Measurements from ENCODE around the gene TSPAN11.
"Not testable (repeated sequence)": the region's sequence is repeated elsewhere in the genome, so short reads cannot be mapped to it uniquely, and the experiment has no call there.

TSPAN11 gene

GRCh38 chr12:31011746-31012566 lies 85.4 kb downstream of the TSPAN11 start:
- Histone ChIP-seq H3K36me3 (replicated peaks in 1 of 2; ENCODE audit: control insufficient read depth in 2 of 2, insufficient read depth in 2 of 2, low read length in 2 of 2) (no peaks in the 10 kb centered on the region), H2BK12ac (ENCODE audit: low read length) (no peak overlapping the region), H3K9me3 (replicated peaks in 1 of 2; ENCODE audit: control insufficient read depth in 2 of 2, insufficient read depth in 1 of 2, low read depth in 1 of 2, low read length in 2 of 2) (no peaks in the 10 kb centered on the region), H3K27ac (replicated peaks; ENCODE audit: low read length) (no peak overlapping the region), H2BK15ac (ENCODE audit: low read length) (no peak overlapping the region), H3K18ac (ENCODE audit: low read length) (no peak overlapping the region), H2BK5ac (ENCODE audit: low read length) (no peak overlapping the region), H3K4ac (ENCODE audit: low read length) (no peak overlapping the region), H3K4me3 (ENCODE audit: low read length in 2 of 2) (no peak overlapping the region), H3K79me1 (ENCODE audit: low read depth, low read length) (no peaks in the 10 kb centered on the region), H2AFZ (ENCODE audit: low read length) (no peak overlapping the region), H3K9ac (ENCODE audit: low read depth, low read length, poor library complexity) (no peak overlapping the region), H4K8ac (ENCODE audit: low read depth, low read length) (no peak overlapping the region), H3K4me1 (ENCODE audit: control insufficient read depth in 2 of 2, insufficient read depth in 1 of 2, low read depth in 1 of 2, low read length in 2 of 2) (peaks cover 0 to 1% of the 10 kb centered on the region in 2 donors), H3K14ac (ENCODE audit: low read length) (no peak overlapping the region), H2BK120ac (ENCODE audit: low read depth, low read length) (no peak overlapping the region), H3K23ac (ENCODE audit: low read depth, low read length, poor library complexity) (no peak overlapping the region), H3K4me2 (ENCODE audit: insufficient read depth, low read length, poor library complexity, severe bottlenecking) (no peak overlapping the region), H4K91ac (ENCODE audit: low read depth, low read length, poor library complexity) (no peak overlapping the region), H3K27me3 (ENCODE audit: control insufficient read depth in 3 of 3, insufficient read depth in 3 of 3, low read depth in 1 of 3, low read length in 3 of 3) (no peaks in the 10 kb centered on the region), H2AK5ac (ENCODE audit: low read depth, low read length) (no peak overlapping the region)
- no CpG with 5 or more reads among the region's 11 CpGs for WGBS, 2 donors (ENCODE audit: extremely low coverage in 2 of 2, insufficient read length in 2 of 2, insufficient replicate concordance in 1 of 2)
- no peak for DNase-seq (ENCODE audit: low spot score)

GRCh38 chr12:31012567-31012891 lies 86.0 kb downstream of the TSPAN11 start:
- not testable (repeated sequence) for H4K8ac ChIP-seq (ENCODE audit: low read depth, low read length); H3K4me3 ChIP-seq (ENCODE audit: low read length in 2 of 2); H3K14ac ChIP-seq (ENCODE audit: low read length); H2AK5ac ChIP-seq (ENCODE audit: low read depth, low read length); H2BK5ac ChIP-seq (ENCODE audit: low read length); H2BK120ac ChIP-seq (ENCODE audit: low read depth, low read length); H3K27ac ChIP-seq (replicated peaks; ENCODE audit: low read length); DNase-seq (ENCODE audit: low spot score); H3K4me2 ChIP-seq (ENCODE audit: insufficient read depth, low read length, poor library complexity, severe bottlenecking); H4K91ac ChIP-seq (ENCODE audit: low read depth, low read length, poor library complexity); H3K9me3 ChIP-seq (replicated peaks in 1 of 2; ENCODE audit: control insufficient read depth in 2 of 2, insufficient read depth in 1 of 2, low read depth in 1 of 2, low read length in 2 of 2); H3K23ac ChIP-seq (ENCODE audit: low read depth, low read length, poor library complexity); H3K4ac ChIP-seq (ENCODE audit: low read length); H2AFZ ChIP-seq (ENCODE audit: low read length); H2BK12ac ChIP-seq (ENCODE audit: low read length); H3K9ac ChIP-seq (ENCODE audit: low read depth, low read length, poor library complexity); H3K4me1 ChIP-seq (ENCODE audit: control insufficient read depth in 2 of 2, insufficient read depth in 1 of 2, low read depth in 1 of 2, low read length in 2 of 2); H2BK15ac ChIP-seq (ENCODE audit: low read length); H3K79me1 ChIP-seq (ENCODE audit: low read depth, low read length); H3K27me3 ChIP-seq (ENCODE audit: control insufficient read depth in 3 of 3, insufficient read depth in 3 of 3, low read depth in 1 of 3, low read length in 3 of 3); H3K18ac ChIP-seq (ENCODE audit: low read length); H3K36me3 ChIP-seq (replicated peaks in 1 of 2; ENCODE audit: control insufficient read depth in 2 of 2, insufficient read depth in 2 of 2, low read length in 2 of 2)
- no CpG with 5 or more reads among the region's 7 CpGs for WGBS, 2 donors (ENCODE audit: extremely low coverage in 2 of 2, insufficient read length in 2 of 2, insufficient replicate concordance in 1 of 2)

GRCh38 chr12:31015215-31015614 lies 88.7 kb downstream of the TSPAN11 start:
- Histone ChIP-seq H3K79me1 (ENCODE audit: low read depth, low read length) (no peaks in the 10 kb centered on the region), H2BK5ac (ENCODE audit: low read length) (no peak overlapping the region), H2AFZ (ENCODE audit: low read length) (no peak overlapping the region), H3K4me1 (ENCODE audit: control insufficient read depth in 2 of 2, insufficient read depth in 1 of 2, low read depth in 1 of 2, low read length in 2 of 2) (peaks cover 0 to 1% of the 10 kb centered on the region in 2 donors), H3K18ac (ENCODE audit: low read length) (no peak overlapping the region), H4K8ac (ENCODE audit: low read depth, low read length) (no peak overlapping the region), H3K23ac (ENCODE audit: low read depth, low read length, poor library complexity) (no peak overlapping the region), H4K91ac (ENCODE audit: low read depth, low read length, poor library complexity) (no peak overlapping the region), H3K4me2 (ENCODE audit: insufficient read depth, low read length, poor library complexity, severe bottlenecking) (no peak overlapping the region), H2BK120ac (ENCODE audit: low read depth, low read length) (no peak overlapping the region), H3K4ac (ENCODE audit: low read length) (no peak overlapping the region), H3K27me3 (ENCODE audit: control insufficient read depth in 3 of 3, insufficient read depth in 3 of 3, low read depth in 1 of 3, low read length in 3 of 3) (no peaks in the 10 kb centered on the region), H3K9me3 (replicated peaks in 1 of 2; ENCODE audit: control insufficient read depth in 2 of 2, insufficient read depth in 1 of 2, low read depth in 1 of 2, low read length in 2 of 2) (peaks cover 0 to 3% of the 10 kb centered on the region in 2 donors), H3K36me3 (replicated peaks in 1 of 2; ENCODE audit: control insufficient read depth in 2 of 2, insufficient read depth in 2 of 2, low read length in 2 of 2) (no peaks in the 10 kb centered on the region), H3K27ac (replicated peaks; ENCODE audit: low read length) (no peak overlapping the region), H2AK5ac (ENCODE audit: low read depth, low read length) (no peak overlapping the region), H3K4me3 (ENCODE audit: low read length in 2 of 2) (no peak overlapping the region), H3K14ac (ENCODE audit: low read length) (no peak overlapping the region), H2BK15ac (ENCODE audit: low read length) (no peak overlapping the region), H2BK12ac (ENCODE audit: low read length) (no peak overlapping the region), H3K9ac (ENCODE audit: low read depth, low read length, poor library complexity) (no peak overlapping the region)
- WGBS, 2 donors (ENCODE audit: extremely low coverage in 2 of 2, insufficient read length in 2 of 2, insufficient replicate concordance in 1 of 2), result no CpG with 5 or more reads among the region's 13 CpGs
- DNase-seq (ENCODE audit: low spot score), result no peak

GRCh38 chr12:31016057-31016456 lies 89.5 kb downstream of the TSPAN11 start:
- Histone ChIP-seq H4K8ac (ENCODE audit: low read depth, low read length) (no peak overlapping the region), H3K4me2 (ENCODE audit: insufficient read depth, low read length, poor library complexity, severe bottlenecking) (no peak overlapping the region), H3K4me3 (ENCODE audit: low read length in 2 of 2) (no peak overlapping the region), H2BK15ac (ENCODE audit: low read length) (no peak overlapping the region), H3K27me3 (ENCODE audit: control insufficient read depth in 3 of 3, insufficient read depth in 3 of 3, low read depth in 1 of 3, low read length in 3 of 3) (no peaks in the 10 kb centered on the region), H2AFZ (ENCODE audit: low read length) (no peak overlapping the region), H4K91ac (ENCODE audit: low read depth, low read length, poor library complexity) (no peak overlapping the region), H3K9me3 (replicated peaks in 1 of 2; ENCODE audit: control insufficient read depth in 2 of 2, insufficient read depth in 1 of 2, low read depth in 1 of 2, low read length in 2 of 2) (peaks cover 0 to 3% of the 10 kb centered on the region in 2 donors), H3K23ac (ENCODE audit: low read depth, low read length, poor library complexity) (no peak overlapping the region), H3K9ac (ENCODE audit: low read depth, low read length, poor library complexity) (no peak overlapping the region), H2BK120ac (ENCODE audit: low read depth, low read length) (no peak overlapping the region), H3K18ac (ENCODE audit: low read length) (no peak overlapping the region), H2BK5ac (ENCODE audit: low read length) (no peak overlapping the region), H3K27ac (replicated peaks; ENCODE audit: low read length) (no peak overlapping the region), H3K14ac (ENCODE audit: low read length) (no peak overlapping the region), H3K79me1 (ENCODE audit: low read depth, low read length) (no peaks in the 10 kb centered on the region), H2AK5ac (ENCODE audit: low read depth, low read length) (no peak overlapping the region), H3K4me1 (ENCODE audit: control insufficient read depth in 2 of 2, insufficient read depth in 1 of 2, low read depth in 1 of 2, low read length in 2 of 2) (peaks cover 0 to 1% of the 10 kb centered on the region in 2 donors), H3K4ac (ENCODE audit: low read length) (no peak overlapping the region), H3K36me3 (replicated peaks in 1 of 2; ENCODE audit: control insufficient read depth in 2 of 2, insufficient read depth in 2 of 2, low read length in 2 of 2) (no peaks in the 10 kb centered on the region), H2BK12ac (ENCODE audit: low read length) (no peak overlapping the region)
- no peak for DNase-seq (ENCODE audit: low spot score)
- WGBS, 2 donors (ENCODE audit: extremely low coverage in 2 of 2, insufficient read length in 2 of 2, insufficient replicate concordance in 1 of 2), result no CpG with 5 or more reads among the region's 9 CpGs

Data from neuronal stem cell (in vitro differentiated cells).